BLaER1 (cell line): ENCODE data around the gene PIPOX.

Source experiments
- H3K27ac ChIP-seq: shearing (Covaris generic); formaldehyde crosslinking; 2 replicates; pipeline ENCODE4 v1.8.1; 2022
- H3K27me3 ChIP-seq: shearing (Covaris generic); formaldehyde crosslinking; 2 replicates; pipeline ENCODE4 v1.8.1; 2022
- H3K36me3 ChIP-seq: shearing (Covaris generic); formaldehyde crosslinking; 2 replicates; pipeline ENCODE4 v1.8.1; 2022
- H3K4me1 ChIP-seq: shearing (Covaris generic); formaldehyde crosslinking; 2 replicates; pipeline ENCODE4 v1.8.1; 2022
- H3K4me2 ChIP-seq: shearing (Covaris generic); formaldehyde crosslinking; 2 replicates; pipeline ENCODE4 v1.8.1; 2022
- H3K4me3 ChIP-seq: shearing (Covaris generic); formaldehyde crosslinking; 2 replicates; pipeline ENCODE4 v1.8.1; 2022
- H3K9ac ChIP-seq: shearing (Covaris generic); formaldehyde crosslinking; 2 replicates; pipeline ENCODE4 v1.8.1; 2022
- H3K9me3 ChIP-seq: shearing (Covaris generic); formaldehyde crosslinking; 2 replicates; pipeline ENCODE4 v1.8.1; 2022
- H4K20me1 ChIP-seq: shearing (Covaris generic); formaldehyde crosslinking; 2 replicates; pipeline ENCODE4 v1.8.1; 2022
- Cebpa-rat ChIP-seq: shearing (Covaris generic); IDR thresholded peaks from 2 replicates; pipeline ENCODE4 v1.8.1; 2022

Gene PIPOX

GRCh38 chr17:29070781-29071180 lies 27.8 kb downstream of the PIPOX start:
- Histone ChIP-seq H3K4me2 (peak overlapping the region; percentile 62), H3K27ac (peak overlapping the region; percentile 50)
- TF ChIP-seq Cebpa-rat = no peak

GRCh38 chr17:29071303-29071702 lies 28.4 kb downstream of the PIPOX start:
- TF ChIP-seq Cebpa-rat = no peak

More at GRCh38 chr17:29070781-29071180, 27.8 kb downstream of the PIPOX start:
- Histone ChIP-seq H3K4me3 (no peak overlapping the region), H3K9ac (no peak overlapping the region), H4K20me1 (peaks cover 43% of the 10 kb centered on the region), H3K36me3 (peaks cover 20% of the 10 kb centered on the region), H3K27me3 (no peaks in the 10 kb centered on the region), H3K4me1 (peaks cover 62% of the 10 kb centered on the region), H3K9me3 (no peaks in the 10 kb centered on the region)

GRCh38 chr17:29073045-29073444 lies 30.1 kb downstream of the PIPOX start:
- no peak for TF ChIP-seq Cebpa-rat
- Histone ChIP-seq H3K9me3 (no peaks in the 10 kb centered on the region), H3K4me2 (no peak overlapping the region), H3K9ac (no peak overlapping the region), H4K20me1 (peaks cover 65% of the 10 kb centered on the region), H3K27me3 (no peaks in the 10 kb centered on the region), H3K4me1 (peaks cover 62% of the 10 kb centered on the region), H3K27ac (0 out of 2 replicates have a peak overlapping the region, but pooled peaks have one; percentile 46), H3K4me3 (no peak overlapping the region), H3K36me3 (peaks cover 42% of the 10 kb centered on the region)

More at GRCh38 chr17:29071303-29071702, 28.4 kb downstream of the PIPOX start:
- peaks cover 48% of the 10 kb centered on the region for H4K20me1 ChIP-seq
- peaks cover 25% of the 10 kb centered on the region for H3K36me3 ChIP-seq
- H3K27ac ChIP-seq = no peak overlapping the region
- H3K4me1 ChIP-seq = peaks cover 62% of the 10 kb centered on the region
- H3K4me2 ChIP-seq = peak overlapping the region; percentile 62
- H3K4me3 ChIP-seq = no peak overlapping the region
- H3K9me3 ChIP-seq = no peaks in the 10 kb centered on the region
- no peaks in the 10 kb centered on the region for H3K27me3 ChIP-seq
- no peak overlapping the region for H3K9ac ChIP-seq

GRCh38 chr17:29073520-29073919 lies 30.6 kb downstream of the PIPOX start:
- Histone ChIP-seq H3K36me3 (peaks cover 47% of the 10 kb centered on the region), H3K4me3 (no peak overlapping the region), H3K27ac (0 out of 2 replicates have a peak overlapping the region, but pooled peaks have one; percentile 46), H3K4me2 (no peak overlapping the region), H3K27me3 (no peaks in the 10 kb centered on the region), H3K9me3 (no peaks in the 10 kb centered on the region), H3K4me1 (peaks cover 62% of the 10 kb centered on the region), H4K20me1 (peaks cover 70% of the 10 kb centered on the region), H3K9ac (no peak overlapping the region)
- TF ChIP-seq Cebpa-rat = no peak

- Histone ChIP-seq H4K20me1 (peaks cover 80% of the 10 kb centered on the region), H3K4me3 (no peak overlapping the region), H3K9me3 (no peaks in the 10 kb centered on the region), H3K4me1 (peaks cover 54% of the 10 kb centered on the region), H3K9ac (no peak overlapping the region), H3K27me3 (no peaks in the 10 kb centered on the region), H3K27ac (no peak overlapping the region), H3K36me3 (peaks cover 57% of the 10 kb centered on the region), H3K4me2 (no peak overlapping the region)
- TF ChIP-seq Cebpa-rat = no peak
Observed at GRCh38 chr17:29074488-29074887, 31.5 kb downstream of the PIPOX start.

GRCh38 chr17:29076087-29076486 lies 33.1 kb downstream of the PIPOX start:
- H3K9ac ChIP-seq = no peak overlapping the region
- H3K9me3 ChIP-seq = no peaks in the 10 kb centered on the region
- H3K27ac ChIP-seq = no peak overlapping the region
- no peak overlapping the region for H3K4me3 ChIP-seq
- peaks cover 94% of the 10 kb centered on the region for H4K20me1 ChIP-seq
- H3K36me3 ChIP-seq = peaks cover 73% of the 10 kb centered on the region
- H3K4me1 ChIP-seq = peaks cover 38% of the 10 kb centered on the region
- TF ChIP-seq Cebpa-rat = no peak
- H3K4me2 ChIP-seq = no peak overlapping the region
- no peaks in the 10 kb centered on the region for H3K27me3 ChIP-seq

GRCh38 chr17:29076722-29077121 lies 33.8 kb downstream of the PIPOX start:
- Histone ChIP-seq H3K4me2 (no peak overlapping the region), H3K9me3 (no peaks in the 10 kb centered on the region), H3K27ac (no peak overlapping the region), H3K9ac (no peak overlapping the region), H3K27me3 (no peaks in the 10 kb centered on the region), H3K4me1 (peaks cover 32% of the 10 kb centered on the region), H3K36me3 (peaks cover 79% of the 10 kb centered on the region), H4K20me1 (peaks cover 94% of the 10 kb centered on the region), H3K4me3 (no peak overlapping the region)
- no peak for TF ChIP-seq Cebpa-rat

- H3K4me2 ChIP-seq = no peak overlapping the region
- peaks cover 30% of the 10 kb centered on the region for H3K4me1 ChIP-seq
- H3K27ac ChIP-seq = no peak overlapping the region
- no peak overlapping the region for H3K4me3 ChIP-seq
- no peaks in the 10 kb centered on the region for H3K9me3 ChIP-seq
- peaks cover 97% of the 10 kb centered on the region for H4K20me1 ChIP-seq
- no peaks in the 10 kb centered on the region for H3K27me3 ChIP-seq
- H3K36me3 ChIP-seq = peaks cover 85% of the 10 kb centered on the region
- TF ChIP-seq Cebpa-rat = no peak
- H3K9ac ChIP-seq = no peak overlapping the region
Observed at GRCh38 chr17:29077320-29077719, 34.4 kb downstream of the PIPOX start.

- no peak for TF ChIP-seq Cebpa-rat
- H3K36me3 ChIP-seq = peaks cover 96% of the 10 kb centered on the region
- H3K4me3 ChIP-seq = no peak overlapping the region
- H3K27ac ChIP-seq = 0 out of 2 replicates have a peak overlapping the region, but pooled peaks have one; percentile 4
- peaks cover 97% of the 10 kb centered on the region for H4K20me1 ChIP-seq
- no peaks in the 10 kb centered on the region for H3K9me3 ChIP-seq
- no peak overlapping the region for H3K9ac ChIP-seq
- no peak overlapping the region for H3K4me2 ChIP-seq
- no peaks in the 10 kb centered on the region for H3K27me3 ChIP-seq
- peaks cover 30% of the 10 kb centered on the region for H3K4me1 ChIP-seq
Observed at GRCh38 chr17:29078183-29079045, 35.5 kb downstream of the PIPOX start.

GRCh38 chr17:29079433-29079832 lies 36.5 kb downstream of the PIPOX start:
- Histone ChIP-seq H3K27ac (no peak overlapping the region), H3K9ac (no peak overlapping the region), H3K9me3 (no peaks in the 10 kb centered on the region), H3K4me3 (no peak overlapping the region), H3K36me3 (peaks cover 100% of the 10 kb centered on the region), H3K4me1 (peaks cover 33% of the 10 kb centered on the region), H3K27me3 (no peaks in the 10 kb centered on the region), H4K20me1 (peaks cover 97% of the 10 kb centered on the region), H3K4me2 (no peak overlapping the region)
- no peak for TF ChIP-seq Cebpa-rat
